K562 (cell line): Measurements from ENCODE around the gene WEE1. TPM values are rescaled to one million over a fixed set of nuclear protein-coding genes. Genes with fewer than 3 reads are reported as not detected.

Source experiments
- ATAC-seq: fragments of 200-7000 bp; cut with Tn5 transposase; 3 replicates; pipeline ENCODE4 v1.9.1; 2020; ENCODE audit warnings: moderate library complexity
- BruUV-seq: library from RNA; stranded (reverse); fragments of 400-500 nt; replicated peaks from 2 replicates; lab custom pipeline; 2021; lab: Mats Ljungman, UMichigan
- CTCF ChIA-PET: fragments of 300-600 bp; formaldehyde crosslinking; extraction: SDS; loops from one replicate; lab custom pipeline; 2021; ENCODE audit warnings: low intra/inter-chr PET ratio; lab: Yijun Ruan, JAX
- POLR2A ChIA-PET: fragments of 300-600, 350-650 bp; sonication (Branson Sonifier 250); formaldehyde crosslinking; extraction: SDS; loops from one replicate; lab custom pipeline; 2021; ENCODE audit warnings: antibody characterized with exemption, inconsistent platforms; lab: Yijun Ruan, JAX
- DNase-seq, 4 experiments: peaks; one replicate each; pipeline versions ENCODE4 v3.0.0 to v3.0.0-alpha.2; 2011 to 2018; ENCODE audit warnings: low spot score in 3 of 4, mixed read lengths in 3 of 4; ENCODE audit errors: extremely low read depth in 1 of 4
- FAIRE-seq: peaks from 2 replicates; lab custom pipeline; 2011; peaks lifted over from hg19 to GRCh38; lab: Jason Lieb, UNC
- H2AFZ ChIP-seq: 2 replicates; pipeline ENCODE4 v1.6.0; 2011; ENCODE audit warnings: low read depth, low read length, control low read depth, inconsistent platforms
- H3K27ac ChIP-seq: fragments of 200-600 bp; 3 replicates; pipeline ENCODE4 v1.8.0; 2011; ENCODE audit warnings: low read depth, mild to moderate bottlenecking, control low read depth, inconsistent platforms, low read length, moderate library complexity, mixed read lengths; ENCODE audit errors: extremely low read depth
- H3K27me3 ChIP-seq, 2 experiments: fragments of 300-600 bp in 1 of 2; 2 replicates in 1 of 2; 3 replicates in 1 of 2; pipeline versions ENCODE4 v1.6.0 to v1.8.0; 2011; ENCODE audit warnings: inconsistent platforms in 2 of 2, low read length in 2 of 2, mild to moderate bottlenecking in 1 of 2, mixed read lengths in 1 of 2, moderate library complexity in 1 of 2; ENCODE audit not compliant: control insufficient read depth in 2 of 2, insufficient read depth in 2 of 2
- H3K36me3 ChIP-seq: fragments of 300-600 bp; 3 replicates; pipeline ENCODE4 v1.8.0; 2011; ENCODE audit warnings: mild to moderate bottlenecking, low read length, inconsistent platforms; ENCODE audit not compliant: control insufficient read depth, insufficient read depth
- H3K4me1 ChIP-seq, 2 experiments: fragments of 200-600 bp in 1 of 2; replicated peaks in 1 of 2; 2 replicates in 1 of 2; 3 replicates in 1 of 2; pipeline versions ENCODE4 v1.5.1 to v1.8.0; 2011; ENCODE audit warnings: inconsistent platforms in 2 of 2, low read length in 2 of 2, mild to moderate bottlenecking in 1 of 2, mixed read lengths in 1 of 2, moderate library complexity in 1 of 2; ENCODE audit not compliant: control insufficient read depth in 2 of 2, insufficient read depth in 2 of 2
- H3K4me2 ChIP-seq: 2 replicates; pipeline ENCODE4 v1.6.1; 2011; ENCODE audit warnings: low read length, control low read depth, inconsistent platforms, mixed read lengths; ENCODE audit not compliant: insufficient read depth
- H3K4me3 ChIP-seq: fragments of 200-600 bp; sonication (generic), shearing (Covaris generic); 2 replicates; pipeline ENCODE4 v1.5.1; 2016; ENCODE audit warnings: control low read depth, inconsistent platforms
- H3K79me2 ChIP-seq: fragments of 200-600 bp; 3 replicates; pipeline ENCODE4 v1.8.0; 2011; ENCODE audit warnings: low read length, inconsistent platforms; ENCODE audit not compliant: control insufficient read depth, insufficient read depth
- H3K9ac ChIP-seq, 2 experiments: 2 replicates each; pipeline versions ENCODE4 v1.6.0 to v1.6.1; 2011; ENCODE audit warnings: low read depth in 2 of 2, low read length in 2 of 2, control low read depth in 1 of 2, inconsistent platforms in 1 of 2, mild to moderate bottlenecking in 1 of 2, mixed read lengths in 1 of 2; ENCODE audit not compliant: insufficient read depth in 1 of 2
- H3K9me1 ChIP-seq: one replicate; pipeline ENCODE4 v1.6.0; 2011; ENCODE audit warnings: inconsistent platforms, mild to moderate bottlenecking, low read length, moderate library complexity; ENCODE audit not compliant: control insufficient read depth, insufficient read depth
- H3K9me3 ChIP-seq: replicated peaks from 2 replicates; pipeline ENCODE4 v1.5.1; 2011; ENCODE audit warnings: low read depth, low read length, inconsistent platforms; ENCODE audit not compliant: control insufficient read depth, insufficient read depth
- H4K20me1 ChIP-seq: replicated peaks from 2 replicates; pipeline ENCODE4 v1.6.1; 2011; ENCODE audit warnings: low read length, inconsistent platforms, mixed read lengths; ENCODE audit not compliant: control insufficient read depth, insufficient read depth
- ARID4B ChIP-seq: sonication (generic); formaldehyde crosslinking; IDR thresholded peaks from 2 replicates; pipeline ENCODE4 v1.8.0; 2022; ENCODE audit warnings: mild to moderate bottlenecking, missing genetic modification reagents
- CXXC5 ChIP-seq: fragments of 250-450 bp; sonication (Bioruptor Pico); IDR thresholded peaks from 2 replicates; pipeline ENCODE4 v1.8.0; 2022; ENCODE audit warnings: inconsistent platforms, mild to moderate bottlenecking, moderate library complexity
- FOSL1 ChIP-seq: fragments of 200-800 bp; sonication (Bioruptor generic); conservative IDR thresholded peaks from 2 replicates; pipeline ENCODE4 v1.6.1; 2016; ENCODE audit warnings: missing genetic modification characterization, missing compliant biosample characterization
- HMGN3 ChIP-seq: IDR thresholded peaks from 2 replicates; pipeline ENCODE4 v1.6.1; 2011; ENCODE audit warnings: borderline replicate concordance, low read depth, mild to moderate bottlenecking, mixed read lengths, low read length; ENCODE audit not compliant: insufficient read length; ENCODE audit errors: extremely low read depth
- HNRNPLL ChIP-seq: fragments of 200-400 bp; formaldehyde crosslinking; IDR thresholded peaks from 2 replicates; pipeline ENCODE4 v1.6.1; 2017; ENCODE audit warnings: low read length, low read depth, mild to moderate bottlenecking; ENCODE audit not compliant: poor library complexity, severe bottlenecking
- POLR2AphosphoS2 ChIP-seq: IDR thresholded peaks from 2 replicates; pipeline ENCODE4 v1.6.1; 2012; ENCODE audit warnings: low read length, improper control_type of control experiment
- RFX1 ChIP-seq: fragments of 450-650 bp; IDR thresholded peaks from 2 replicates; pipeline ENCODE4 v1.6.1; 2016; ENCODE audit warnings: mild to moderate bottlenecking, moderate library complexity
- RNF219 ChIP-seq: fragments of 250-450 bp; sonication (Bioruptor Pico); IDR thresholded peaks from 2 replicates; pipeline ENCODE4 v1.5.0; 2022; ENCODE audit warnings: mild to moderate bottlenecking
- SLC30A9 ChIP-seq: fragments of 250-450 bp; sonication (Bioruptor Pico); IDR thresholded peaks from 2 replicates; pipeline ENCODE4 v1.8.0; 2022; ENCODE audit warnings: mild to moderate bottlenecking, moderate library complexity
- TGIF2 ChIP-seq: sonication (generic); formaldehyde crosslinking; IDR thresholded peaks from 2 replicates; pipeline ENCODE4 v1.8.1; 2022; ENCODE audit warnings: mild to moderate bottlenecking, missing genetic modification reagents, moderate library complexity
- ZNF24 ChIP-seq: fragments of 450-650 bp; IDR thresholded peaks from 2 replicates; pipeline ENCODE4 v1.6.1; 2016
- WGBS: fragments of 100-300 bp; shearing (Covaris generic); methylation state at CpG from one replicate; pipeline ENCODE4 v1.1.6; 2016; ENCODE audit warnings: low coverage, mixed read lengths; ENCODE audit not compliant: insufficient coverage; ENCODE audit errors: missing lambda C conversion rate; 5-methylcytosine and 5-hydroxymethylcytosine counted together
- in situ Hi-C: fragments of 300-500 bp; cut with MboI; formaldehyde crosslinking; loops from 4 replicates; pipeline ENCODE4 v1.15.0; 2018; ENCODE audit warnings: inconsistent platforms, mixed read lengths
- intact Hi-C: fragments of 100-400 bp; cut with micrococcal nuclease; formaldehyde crosslinking; loops from 2 replicates; pipeline ENCODE4 v1.14.2; 2022
- polyA plus RNA-seq, 8 experiments: library from polyadenylated mRNA; depleted of rRNA in 4 of 8; stranded (reverse) in 5 of 8; unstranded in 3 of 8; fragments of >200 nt; fragmentation: Nextera tagmentation in 2 of 8; fragmentation: Illumina TruSeq in 1 of 8; extraction: Ambion mirVana in 2 of 8; extraction: Trizol in 1 of 8; gene quantifications; 2 replicates each; pipeline versions ENCODE4 v1.2.1 to v1.2.3, GENCODE V29; 2011 to 2014; ENCODE audit warnings: inconsistent platforms in 1 of 8, missing spikeins in 1 of 8
- total RNA-seq, 7 experiments: library from RNA; depleted of rRNA in 6 of 7; stranded (reverse); fragments of >200 nt in 6 of 7; fragmentation: Illumina TruSeq in 2 of 7; extraction: Trizol in 2 of 7; gene quantifications; 2 replicates each; pipeline versions ENCODE4 v1.2.1 to v1.2.3, GENCODE V29; 2011 to 2021; ENCODE audit warnings: low replicate concordance in 1 of 7

WEE1 gene
- total and polyA plus RNA-seq, 9 of the 15 experiments (the other 6 are each of a cell fraction or from before 2014, with no cell fraction given) = 21.9 to 99.0 (median 67.4) TPM

DNA sequence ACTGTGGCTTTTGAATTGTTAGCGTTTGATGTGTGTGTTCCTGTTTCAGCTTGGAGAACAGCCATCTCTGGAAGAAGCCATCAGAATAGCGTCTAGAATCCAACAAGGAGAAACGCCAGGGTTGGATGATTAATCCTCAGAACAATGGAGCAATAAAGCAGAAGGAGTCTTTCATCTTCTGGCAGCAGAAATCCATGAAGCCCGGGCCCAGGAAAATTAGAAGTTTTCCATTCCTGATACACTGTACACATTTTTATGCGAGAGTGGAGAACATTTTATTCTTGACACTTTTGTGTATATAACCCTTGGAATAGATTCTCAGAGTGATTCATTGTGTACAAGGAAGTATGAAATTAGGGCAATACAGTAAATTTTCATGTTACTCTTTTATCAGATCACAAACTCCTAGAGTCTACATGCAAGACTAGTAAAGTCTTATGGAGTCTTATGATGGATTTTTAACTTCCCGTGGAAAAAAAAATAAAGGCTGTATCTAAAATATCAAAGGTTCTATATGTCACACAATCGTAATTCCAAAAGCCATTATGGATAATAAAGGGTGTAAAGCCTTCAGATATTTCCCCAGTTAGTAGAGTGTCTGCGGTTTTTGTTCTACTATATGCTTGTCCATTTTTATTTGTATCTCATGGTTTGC is 45.9 kb upstream of the WEE1 start:
- TF ChIP-seq RNF219 (CRISPR knock-in tag) = no peak
- TF ChIP-seq HMGN3 = no peak
- no peak for TF ChIP-seq RFX1
- no peak for TF ChIP-seq POLR2AphosphoS2
- TF ChIP-seq FOSL1 (tag) = no peak
- no peak for TF ChIP-seq ZNF24
- no peak for TF ChIP-seq CXXC5 (CRISPR knock-in tag)
- TF ChIP-seq ARID4B (CRISPR knock-in tag) = no peak
- no peak for TF ChIP-seq HNRNPLL
- no peak for TF ChIP-seq SLC30A9 (CRISPR knock-in tag)
- TF ChIP-seq TGIF2 (CRISPR knock-in tag) = no peak
- TF ChIP-seq, all 486 proteins: peak for 0
- H3K27ac ChIP-seq = no peak overlapping the region; the same call in 2 of the 3 replicates
- H3K9me1 ChIP-seq = no peaks in the 10 kb centered on the region
- no peak overlapping the region for H2AFZ ChIP-seq
- H3K9ac ChIP-seq = no peak overlapping the region
- 73% methylated on average over 8 of the region's 8 CpGs for WGBS
- no peak overlapping the region for H3K4me2 ChIP-seq
- H3K9me3 ChIP-seq = no peaks in the 10 kb centered on the region
- no peak for FAIRE-seq
- no peak for DNase-seq
- no TSS peak for BruUV-seq
- peaks cover 21% of the 10 kb centered on the region; the same call in 2 of the 3 replicates for H3K36me3 ChIP-seq
- no peaks in the 10 kb centered on the region for H3K79me2 ChIP-seq
- ChIA-PET CTCF (no interaction called here), POLR2A (interaction anchor here (3.1 to 3.5 kb wide), 2 partner anchors 11 to 48 kb away, joined by 16 to 18 read pairs; no protein-coding TSS in a partner anchor)
- intact Hi-C loops (no loop called here), in situ Hi-C loops (no loop called here)
- H3K4me1 ChIP-seq = peaks cover 21 to 23% of the 10 kb centered on the region in 2 experiments; a peak in 4 of 5 replicates
- ATAC-seq = no peak
- no peaks in the 10 kb centered on the region for H4K20me1 ChIP-seq
- no peaks in the 10 kb centered on the region for H3K27me3 ChIP-seq
- H3K4me3 ChIP-seq = no peak overlapping the region
